ENCODE results near the gene DIP2B.

The DIP2B gene

DNA sequence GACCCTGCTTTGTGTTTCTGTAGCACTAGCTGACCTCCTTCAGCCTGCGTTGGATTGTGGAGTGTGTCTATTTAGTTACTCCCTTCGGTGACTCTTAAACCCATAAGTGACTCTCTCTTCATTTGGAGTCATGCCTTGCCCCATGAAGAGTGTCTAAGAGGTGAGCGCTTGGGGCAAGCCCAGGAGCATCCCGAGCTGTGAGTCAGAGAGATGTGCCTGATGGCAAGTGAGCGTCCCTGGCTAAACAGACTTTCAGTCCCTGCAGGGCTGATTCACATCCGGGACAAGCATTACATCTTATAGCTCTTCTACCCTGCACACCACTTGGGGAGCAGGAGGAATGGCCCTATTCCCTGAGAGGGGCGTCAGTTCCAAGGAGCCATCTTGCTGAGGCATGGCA, 234.8 kb downstream of the DIP2B start:
- no peak for DNase-seq (ENCODE audit: extremely low read depth, low read depth)
- TF ChIP-seq, protein P1, sequence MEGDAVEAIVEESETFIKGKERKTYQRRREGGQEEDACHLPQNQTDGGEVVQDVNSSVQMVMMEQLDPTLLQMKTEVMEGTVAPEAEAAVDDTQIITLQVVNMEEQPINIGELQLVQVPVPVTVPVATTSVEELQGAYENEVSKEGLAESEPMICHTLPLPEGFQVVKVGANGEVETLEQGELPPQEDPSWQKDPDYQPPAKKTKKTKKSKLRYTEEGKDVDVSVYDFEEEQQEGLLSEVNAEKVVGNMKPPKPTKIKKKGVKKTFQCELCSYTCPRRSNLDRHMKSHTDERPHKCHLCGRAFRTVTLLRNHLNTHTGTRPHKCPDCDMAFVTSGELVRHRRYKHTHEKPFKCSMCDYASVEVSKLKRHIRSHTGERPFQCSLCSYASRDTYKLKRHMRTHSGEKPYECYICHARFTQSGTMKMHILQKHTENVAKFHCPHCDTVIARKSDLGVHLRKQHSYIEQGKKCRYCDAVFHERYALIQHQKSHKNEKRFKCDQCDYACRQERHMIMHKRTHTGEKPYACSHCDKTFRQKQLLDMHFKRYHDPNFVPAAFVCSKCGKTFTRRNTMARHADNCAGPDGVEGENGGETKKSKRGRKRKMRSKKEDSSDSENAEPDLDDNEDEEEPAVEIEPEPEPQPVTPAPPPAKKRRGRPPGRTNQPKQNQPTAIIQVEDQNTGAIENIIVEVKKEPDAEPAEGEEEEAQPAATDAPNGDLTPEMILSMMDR (IDR thresholded peaks at IDR 0.05; ENCODE audit: low read depth, low read length), result no peak

DNA sequence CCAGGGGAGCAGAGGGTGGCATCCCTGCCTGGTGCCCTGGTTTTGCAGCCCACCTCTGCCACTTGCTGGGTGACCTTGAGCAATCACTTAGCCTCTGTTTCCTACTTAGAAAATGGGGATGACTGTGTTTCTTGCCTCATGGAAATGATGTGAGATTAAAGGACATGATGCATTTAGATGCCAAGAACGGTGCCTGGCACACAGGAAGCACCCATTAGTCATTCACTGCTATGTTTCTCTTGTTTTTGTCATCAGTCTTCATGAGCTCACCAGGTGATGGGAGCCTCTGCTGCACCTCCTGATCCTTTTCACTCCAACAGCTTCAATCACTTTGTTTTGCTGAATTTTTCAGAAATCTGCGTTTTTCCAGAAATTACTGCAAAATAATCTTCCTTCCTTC, 235.5 kb downstream of the DIP2B start:
- TF ChIP-seq, protein P1 (IDR thresholded peaks at IDR 0.05; ENCODE audit: low read depth, low read length), result no peak
- no peak for DNase-seq (ENCODE audit: extremely low read depth, low read depth)

DNA sequence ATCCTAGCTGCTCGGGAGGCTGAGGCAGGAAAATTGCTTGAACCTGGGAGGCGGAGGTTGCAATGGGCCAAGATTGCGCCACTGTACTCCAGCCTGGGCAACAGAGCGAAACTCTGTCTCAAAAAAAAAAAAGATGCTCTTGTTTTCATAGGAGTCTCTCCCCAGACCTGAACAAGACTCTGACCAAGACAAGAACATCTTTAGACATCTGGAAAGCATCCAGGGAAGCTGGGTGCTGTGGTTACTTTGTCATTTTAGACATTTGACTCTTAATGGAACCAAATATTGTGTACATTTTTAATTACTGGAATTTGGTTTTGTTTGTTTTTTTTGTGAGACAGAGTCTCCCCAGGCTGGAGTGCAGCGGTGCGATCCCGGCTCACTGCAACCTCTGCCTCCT, 238.0 kb downstream of the DIP2B start:
- TF ChIP-seq, protein P1 (IDR thresholded peaks at IDR 0.05; ENCODE audit: low read depth, low read length), result no peak
- DNase-seq (ENCODE audit: extremely low read depth, low read depth), result no peak

DNA sequence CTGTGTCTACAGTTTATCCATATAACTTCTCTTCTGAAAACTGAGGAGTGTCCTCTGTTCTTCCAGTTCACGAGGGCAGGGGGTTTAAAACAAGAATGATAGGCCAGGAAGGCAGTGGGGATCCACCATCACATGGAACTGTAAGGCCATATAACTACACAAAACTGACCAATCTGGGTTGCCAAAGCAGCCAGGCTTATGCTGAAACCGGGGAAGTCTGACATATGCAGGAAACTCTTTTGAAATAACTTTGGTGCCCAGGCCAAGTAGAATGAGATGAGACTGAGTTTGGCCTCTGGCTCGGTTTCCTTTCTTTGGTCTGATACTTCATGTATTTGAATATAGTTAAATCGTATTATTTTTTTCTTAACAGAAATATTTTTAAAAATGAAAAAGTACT, 241.1 kb downstream of the DIP2B start:
- DNase-seq (ENCODE audit: extremely low read depth, low read depth), result no peak
- TF ChIP-seq, protein P1 (IDR thresholded peaks at IDR 0.05; ENCODE audit: low read depth, low read length), result no peak

DNA sequence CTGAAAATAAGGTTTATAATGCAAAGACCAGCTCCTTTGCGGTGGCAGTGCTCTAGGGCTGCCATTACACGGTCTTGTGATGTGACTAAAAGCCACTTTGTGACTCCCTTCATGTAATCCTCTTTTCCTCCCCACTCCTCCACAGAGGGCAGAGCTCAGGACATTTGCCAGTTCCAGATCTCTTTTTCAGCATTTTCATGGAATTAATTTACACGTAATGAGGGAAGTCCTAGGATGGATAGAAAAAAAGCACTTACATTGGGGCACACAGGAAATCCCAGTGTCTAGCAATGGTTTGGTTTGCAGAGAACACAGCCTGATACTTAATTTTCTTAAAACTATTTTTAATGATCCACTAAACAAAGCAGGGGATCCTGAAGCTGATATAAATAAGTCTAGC, 241.6 kb downstream of the DIP2B start:
- DNase-seq (ENCODE audit: extremely low read depth, low read depth), result no peak
- TF ChIP-seq, protein P1 (IDR thresholded peaks at IDR 0.05; ENCODE audit: low read depth, low read length), result no peak

DNA sequence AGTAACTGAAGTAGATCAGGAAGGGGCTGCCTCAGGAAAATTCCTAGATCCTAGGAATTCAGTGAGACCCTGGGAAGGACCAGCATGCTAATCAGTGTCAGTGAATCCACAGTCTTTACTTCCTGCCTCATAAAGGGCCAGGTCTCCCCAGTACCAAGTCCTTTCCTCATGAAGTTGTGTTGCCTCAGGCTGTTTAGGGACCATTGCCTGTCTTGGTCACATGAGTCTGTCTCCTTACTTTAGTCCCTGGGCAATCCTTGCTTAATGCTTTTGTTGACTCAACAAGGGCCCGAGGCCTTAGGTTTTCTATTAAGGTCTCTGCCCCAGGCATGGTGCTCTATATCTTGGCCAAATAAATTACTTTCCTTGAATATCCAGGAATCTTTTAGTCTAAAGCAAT, 243.0 kb downstream of the DIP2B start:
- TF ChIP-seq, protein P1 (IDR thresholded peaks at IDR 0.05; ENCODE audit: low read depth, low read length), result no peak
- DNase-seq (ENCODE audit: extremely low read depth, low read depth), result no peak

DNA sequence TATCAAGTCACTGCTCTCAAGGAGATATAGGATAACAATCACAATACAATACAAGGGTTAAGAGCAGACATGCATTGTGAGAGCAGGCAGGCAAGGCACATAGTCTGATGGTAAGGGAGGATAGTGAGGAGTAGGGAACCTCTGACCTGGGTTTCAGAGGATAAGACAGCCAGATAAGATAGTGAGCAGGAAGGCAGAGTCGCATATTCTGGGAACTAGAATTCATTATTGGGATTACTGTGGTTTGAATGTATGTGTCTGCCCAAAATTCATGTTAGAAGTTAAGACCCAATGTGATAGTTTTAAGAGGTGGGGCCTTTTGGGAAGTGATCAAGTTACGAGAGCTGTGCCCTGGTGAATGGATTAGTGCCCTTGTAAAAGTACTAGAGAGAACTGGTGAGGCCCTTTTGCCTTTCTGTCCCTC, 244.7 kb downstream of the DIP2B start:
- DNase-seq (ENCODE audit: extremely low read depth, low read depth), result no peak
- TF ChIP-seq, protein P1 (IDR thresholded peaks at IDR 0.05; ENCODE audit: low read depth, low read length), result no peak

Data from AG09319 (cell line).